Measurements from ENCODE around the gene CSPG4. TPM values are rescaled to one million over a fixed set of nuclear protein-coding genes. Genes with fewer than 3 reads are reported as not detected.

The CSPG4 gene
- total and polyA plus RNA-seq, 9 of the 15 experiments (the other 6 are each of a cell fraction or from before 2014, with no cell fraction given), result under 0.01 to 0.07 (median 0.04) TPM; not detected in 5

DNA sequence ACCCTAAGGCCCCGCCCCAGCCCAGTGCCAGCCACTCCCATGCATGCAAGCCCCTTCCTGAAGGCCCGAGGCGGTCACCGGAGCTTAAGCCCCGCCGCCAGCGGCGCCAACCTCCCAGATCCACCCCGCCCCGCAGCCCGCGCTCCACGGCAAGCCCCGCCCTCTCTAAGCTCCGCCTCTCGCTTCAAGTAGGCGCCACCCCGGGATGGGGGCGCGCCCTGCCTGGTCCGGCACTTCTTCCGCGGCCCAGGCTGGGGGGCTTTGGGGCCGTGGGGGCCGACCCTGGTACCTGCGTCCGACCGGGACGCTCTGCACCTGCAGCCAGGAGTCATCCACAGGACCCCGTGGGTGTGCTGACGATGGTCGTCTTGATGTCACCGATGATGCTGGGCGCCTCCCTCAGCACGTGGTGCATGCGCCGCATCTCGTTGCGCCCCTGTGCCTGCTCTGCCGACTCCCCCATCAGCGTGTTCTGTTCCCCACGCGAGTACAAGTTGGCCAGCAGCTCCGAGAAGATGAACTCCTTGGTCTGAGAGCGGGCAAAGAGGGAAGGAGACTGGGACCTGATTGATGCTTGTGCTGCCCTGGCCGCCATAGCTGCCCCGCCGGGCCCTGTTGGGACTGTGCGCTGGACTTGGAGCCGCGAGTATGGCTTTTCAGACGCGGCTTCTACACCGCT, 26.1 kb upstream of the CSPG4 start (continued):
- TF ChIP-seq, protein P1, sequence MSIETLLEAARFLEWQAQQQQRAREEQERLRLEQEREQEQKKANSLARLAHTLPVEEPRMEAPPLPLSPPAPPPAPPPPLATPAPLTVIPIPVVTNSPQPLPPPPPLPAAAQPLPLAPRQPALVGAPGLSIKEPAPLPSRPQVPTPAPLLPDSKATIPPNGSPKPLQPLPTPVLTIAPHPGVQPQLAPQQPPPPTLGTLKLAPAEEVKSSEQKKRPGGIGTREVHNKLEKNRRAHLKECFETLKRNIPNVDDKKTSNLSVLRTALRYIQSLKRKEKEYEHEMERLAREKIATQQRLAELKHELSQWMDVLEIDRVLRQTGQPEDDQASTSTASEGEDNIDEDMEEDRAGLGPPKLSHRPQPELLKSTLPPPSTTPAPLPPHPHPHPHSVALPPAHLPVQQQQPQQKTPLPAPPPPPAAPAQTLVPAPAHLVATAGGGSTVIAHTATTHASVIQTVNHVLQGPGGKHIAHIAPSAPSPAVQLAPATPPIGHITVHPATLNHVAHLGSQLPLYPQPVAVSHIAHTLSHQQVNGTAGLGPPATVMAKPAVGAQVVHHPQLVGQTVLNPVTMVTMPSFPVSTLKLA (conservative IDR thresholded peaks at IDR 0.05), result peak; percentile 94 to 96
- TF ChIP-seq CBX2 (IDR thresholded peaks at IDR 0.05; ENCODE audit: insufficient read depth, low read length, poor library complexity, severe bottlenecking) (no peak), CCNT2 (IDR thresholded peaks at IDR 0.05; ENCODE audit: borderline replicate concordance, extremely low read depth, insufficient read length, low read depth, low read length) (peak; percentile 38), NR1H2 (CRISPR knock-in tag; IDR thresholded peaks at IDR 0.05) (no peak), KDM5B (IDR thresholded peaks at IDR 0.05; ENCODE audit: insufficient replicate concordance, low read depth, low read length) (no peak), HDAC2 (IDR thresholded peaks at IDR 0.05) (peak; percentile 70; the same call in 1 of the 2 replicates), CBX3 (IDR thresholded peaks at IDR 0.05; ENCODE audit: borderline replicate concordance in 1 of 2, low read length in 2 of 2) (peak in 1 of 2 experiments; percentile 56; a peak in 1 of 3 replicates), C11orf30 (IDR thresholded peaks at IDR 0.05; ENCODE audit: low read depth) (no peak), NFIX (CRISPR knock-in tag; IDR thresholded peaks at IDR 0.05; ENCODE audit: low read depth) (no peak), SMC3 (conservative IDR thresholded peaks at IDR 0.05; ENCODE audit: insufficient read depth, low read depth, low read length) (no peak), MAZ (CRISPR knock-in tag; conservative IDR thresholded peaks at IDR 0.05 in 1 of 2, IDR thresholded peaks at IDR 0.05 in 1 of 2) (peak; percentile 55 to 85), ZFP36 (IDR thresholded peaks at IDR 0.05; ENCODE audit: low read depth, low read length, partially characterized antibody) (no peak), GATA2 (CRISPR knock-in tag; IDR thresholded peaks at IDR 0.05) (no peak), TCF7L2 (IDR thresholded peaks at IDR 0.05; ENCODE audit: low read depth, low read length) (no peak), CREM (IDR thresholded peaks at IDR 0.05; ENCODE audit: low read depth) (peak; percentile 86), ZNF717 (CRISPR knock-in tag; IDR thresholded peaks at IDR 0.05) (no peak)
- TF ChIP-seq, protein P2, sequence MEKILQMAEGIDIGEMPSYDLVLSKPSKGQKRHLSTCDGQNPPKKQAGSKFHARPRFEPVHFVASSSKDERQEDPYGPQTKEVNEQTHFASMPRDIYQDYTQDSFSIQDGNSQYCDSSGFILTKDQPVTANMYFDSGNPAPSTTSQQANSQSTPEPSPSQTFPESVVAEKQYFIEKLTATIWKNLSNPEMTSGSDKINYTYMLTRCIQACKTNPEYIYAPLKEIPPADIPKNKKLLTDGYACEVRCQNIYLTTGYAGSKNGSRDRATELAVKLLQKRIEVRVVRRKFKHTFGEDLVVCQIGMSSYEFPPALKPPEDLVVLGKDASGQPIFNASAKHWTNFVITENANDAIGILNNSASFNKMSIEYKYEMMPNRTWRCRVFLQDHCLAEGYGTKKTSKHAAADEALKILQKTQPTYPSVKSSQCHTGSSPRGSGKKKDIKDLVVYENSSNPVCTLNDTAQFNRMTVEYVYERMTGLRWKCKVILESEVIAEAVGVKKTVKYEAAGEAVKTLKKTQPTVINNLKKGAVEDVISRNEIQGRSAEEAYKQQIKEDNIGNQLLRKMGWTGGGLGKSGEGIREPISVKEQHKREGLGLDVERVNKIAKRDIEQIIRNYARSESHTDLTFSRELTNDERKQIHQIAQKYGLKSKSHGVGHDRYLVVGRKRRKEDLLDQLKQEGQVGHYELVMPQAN (IDR thresholded peaks at IDR 0.05; ENCODE audit: borderline replicate concordance), result peak; percentile 83
- TF ChIP-seq, protein P3, sequence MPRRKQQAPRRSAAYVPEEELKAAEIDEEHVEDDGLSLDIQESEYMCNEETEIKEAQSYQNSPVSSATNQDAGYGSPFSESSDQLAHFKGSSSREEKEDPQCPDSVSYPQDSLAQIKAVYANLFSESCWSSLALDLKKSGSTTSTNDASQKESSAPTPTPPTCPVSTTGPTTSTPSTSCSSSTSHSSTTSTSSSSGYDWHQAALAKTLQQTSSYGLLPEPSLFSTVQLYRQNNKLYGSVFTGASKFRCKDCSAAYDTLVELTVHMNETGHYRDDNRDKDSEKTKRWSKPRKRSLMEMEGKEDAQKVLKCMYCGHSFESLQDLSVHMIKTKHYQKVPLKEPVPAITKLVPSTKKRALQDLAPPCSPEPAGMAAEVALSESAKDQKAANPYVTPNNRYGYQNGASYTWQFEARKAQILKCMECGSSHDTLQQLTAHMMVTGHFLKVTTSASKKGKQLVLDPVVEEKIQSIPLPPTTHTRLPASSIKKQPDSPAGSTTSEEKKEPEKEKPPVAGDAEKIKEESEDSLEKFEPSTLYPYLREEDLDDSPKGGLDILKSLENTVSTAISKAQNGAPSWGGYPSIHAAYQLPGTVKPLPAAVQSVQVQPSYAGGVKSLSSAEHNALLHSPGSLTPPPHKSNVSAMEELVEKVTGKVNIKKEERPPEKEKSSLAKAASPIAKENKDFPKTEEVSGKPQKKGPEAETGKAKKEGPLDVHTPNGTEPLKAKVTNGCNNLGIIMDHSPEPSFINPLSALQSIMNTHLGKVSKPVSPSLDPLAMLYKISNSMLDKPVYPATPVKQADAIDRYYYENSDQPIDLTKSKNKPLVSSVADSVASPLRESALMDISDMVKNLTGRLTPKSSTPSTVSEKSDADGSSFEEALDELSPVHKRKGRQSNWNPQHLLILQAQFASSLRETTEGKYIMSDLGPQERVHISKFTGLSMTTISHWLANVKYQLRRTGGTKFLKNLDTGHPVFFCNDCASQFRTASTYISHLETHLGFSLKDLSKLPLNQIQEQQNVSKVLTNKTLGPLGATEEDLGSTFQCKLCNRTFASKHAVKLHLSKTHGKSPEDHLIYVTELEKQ (CRISPR knock-in tag; IDR thresholded peaks at IDR 0.05), result no peak
